Measurements from ENCODE around the gene ACAN.

- TF ChIP-seq CTCF (conservative IDR thresholded peaks at IDR 0.05; ENCODE audit: low read depth, low read length) (no peak), EZH2 (IDR thresholded peaks at IDR 0.05; ENCODE audit: borderline replicate concordance, low read depth, low read length, poor library complexity, severe bottlenecking) (no peak)
Observed at GRCh38 chr15:88887068-88887580, 83.9 kb downstream of the ACAN start.
